GM18502 (cell line): ENCODE results near the gene CCDC154.
"Not testable (repeated sequence)": the region's sequence is repeated elsewhere in the genome, so short reads cannot be mapped to it uniquely, and the experiment has no call there.

Experiments
- ATAC-seq: cut with Tn5 transposase; IDR thresholded peaks from one replicate; pipeline ENCODE4 v1.9.1; 2021; ENCODE audit warnings: mild to moderate bottlenecking; ENCODE audit not compliant: unreplicated experiment, poor library complexity

The CCDC154 gene

DNA sequence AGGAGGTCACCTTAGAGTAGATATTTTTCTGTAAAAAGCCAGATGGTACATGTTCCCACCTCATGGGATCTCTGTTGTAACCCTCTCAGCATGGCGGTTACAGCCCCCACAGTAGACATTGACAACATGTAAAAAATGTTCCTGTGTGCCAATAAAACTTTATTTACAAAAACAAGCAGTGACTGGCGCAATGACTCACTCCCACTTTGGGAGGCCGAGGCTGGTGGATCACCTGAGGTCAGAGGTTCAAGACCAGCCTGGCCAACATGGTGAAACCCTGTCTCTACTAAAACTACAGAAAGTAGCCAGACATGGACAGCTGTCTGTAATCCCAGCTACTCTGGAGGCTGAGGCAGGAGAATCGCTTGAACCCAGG lies 4.7 kb downstream of the CCDC154 start:
- not testable (repeated sequence) for ATAC-seq

DNA sequence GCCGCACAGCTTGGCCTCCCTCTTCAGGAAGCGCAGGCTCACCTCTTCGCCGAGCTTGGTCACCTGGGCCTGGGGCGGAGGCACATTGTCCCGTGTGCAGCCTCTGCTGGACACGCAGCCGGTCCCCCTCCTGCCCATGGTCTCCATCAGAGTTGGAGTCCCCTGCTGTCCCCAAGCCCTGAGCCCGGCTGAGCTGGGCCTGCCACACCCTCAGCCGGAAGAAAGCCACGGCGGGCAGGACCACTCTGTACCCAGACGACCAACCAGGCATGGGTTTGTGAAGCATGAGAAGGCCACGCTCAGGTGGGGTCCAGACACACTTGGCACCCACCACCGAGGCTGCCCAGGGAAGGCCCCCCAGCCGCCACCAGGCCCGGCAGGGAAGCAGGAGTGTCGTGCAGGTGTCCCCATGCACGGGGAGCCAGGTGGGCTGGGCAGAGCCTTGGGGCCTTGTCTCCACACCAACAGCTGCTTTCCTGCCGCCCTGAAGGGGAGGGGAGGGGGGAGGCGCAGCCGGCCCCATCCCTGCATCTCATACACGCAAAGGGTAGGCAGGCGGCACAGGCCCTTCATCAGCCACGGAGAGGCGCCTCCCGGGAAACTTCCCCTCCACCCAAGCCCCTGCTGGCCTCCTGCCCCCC lies 5.2 kb downstream of the CCDC154 start:
- ATAC-seq, result no peak

DNA sequence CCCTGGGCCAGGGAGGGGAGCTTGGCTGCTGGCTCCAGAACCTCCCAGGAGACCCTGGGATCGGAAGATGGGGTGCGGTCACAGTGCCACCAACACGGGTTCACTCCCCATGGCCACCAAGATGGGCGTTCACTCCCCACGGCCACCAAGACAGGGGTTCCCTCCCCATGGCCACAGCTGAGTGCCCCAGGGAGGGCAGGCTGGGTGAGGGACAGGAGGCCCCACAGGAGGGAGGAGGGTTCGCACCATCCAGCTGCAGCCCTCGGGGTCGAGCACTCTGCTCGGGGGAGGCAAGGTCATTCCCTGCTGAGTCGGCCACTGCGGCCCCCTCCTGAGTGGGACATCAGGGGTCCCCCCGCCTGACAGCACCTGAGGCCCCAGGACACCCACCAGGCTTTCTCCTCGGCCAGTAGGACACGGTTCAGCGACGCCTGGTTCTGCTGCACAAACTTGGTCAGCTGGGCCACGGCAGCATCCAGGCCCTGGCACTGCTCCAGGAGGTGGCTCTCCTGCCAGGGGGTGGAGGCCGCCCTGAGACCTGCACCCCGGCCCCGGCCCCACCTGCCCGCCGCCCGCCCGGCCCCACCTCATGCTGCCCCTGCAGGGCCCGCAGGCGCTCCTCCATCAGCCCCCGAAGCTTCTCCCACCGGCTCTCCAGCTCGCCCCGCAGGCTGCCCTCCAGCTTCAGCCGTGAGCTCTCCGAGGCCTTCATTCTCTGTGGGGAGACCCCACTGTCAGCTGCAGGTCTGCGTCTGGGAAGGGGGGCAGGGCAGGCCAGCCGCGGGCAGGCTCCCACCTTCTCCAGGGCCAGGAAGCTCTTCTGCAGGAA lies 5.9 kb downstream of the CCDC154 start:
- no peak for ATAC-seq

DNA sequence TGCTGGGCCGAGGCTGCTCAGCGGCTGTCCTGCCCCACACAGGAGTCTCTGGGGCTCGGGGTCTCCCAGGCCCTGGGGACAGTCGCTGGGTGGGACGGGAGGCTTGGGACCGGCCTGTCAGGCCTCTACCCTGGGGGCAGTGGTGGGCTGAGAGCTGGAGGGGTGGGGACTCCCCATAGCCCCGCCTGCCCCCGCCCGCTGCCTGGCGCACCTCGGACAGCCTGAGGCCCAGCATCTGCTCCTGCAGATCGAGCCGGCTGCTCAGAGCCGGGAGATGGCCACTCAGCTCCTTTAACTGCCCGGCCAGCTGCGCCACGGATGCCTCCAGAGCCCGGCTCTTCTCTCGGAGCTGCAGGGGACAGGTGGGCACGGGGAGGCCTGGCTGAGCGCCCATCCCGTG lies 6.8 kb downstream of the CCDC154 start:
- ATAC-seq, result no peak

DNA sequence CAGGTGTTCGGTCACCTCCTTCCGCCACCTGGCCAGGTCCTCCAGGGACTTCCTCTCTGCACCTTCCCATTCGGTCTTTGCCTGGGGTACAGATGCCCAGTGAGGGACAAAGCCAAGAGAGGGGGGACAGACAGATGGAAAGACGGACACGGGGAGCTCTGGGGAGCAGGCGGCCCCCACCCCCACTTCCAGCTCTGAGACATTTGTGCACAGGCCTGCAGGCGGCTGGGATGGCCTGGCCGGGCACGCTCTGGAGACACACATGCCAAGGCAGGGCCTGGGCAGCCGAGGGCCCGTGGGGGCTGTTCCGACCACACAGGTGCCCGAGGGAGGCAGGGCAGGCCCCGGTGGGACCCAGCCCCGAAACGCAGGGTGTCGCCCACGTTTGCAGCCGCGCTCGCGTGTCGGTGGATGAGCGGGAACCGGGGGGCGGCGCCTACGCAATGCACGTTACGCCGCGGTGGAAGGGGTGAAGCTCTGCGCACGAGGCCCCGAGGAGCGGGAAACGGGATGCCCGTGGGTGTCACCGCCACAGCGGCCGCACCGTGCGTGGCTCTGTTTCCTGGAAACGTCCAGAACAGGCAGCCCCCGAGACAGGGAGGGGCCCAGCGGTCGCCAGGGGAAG lies 7.5 kb downstream of the CCDC154 start:
- ATAC-seq, result no peak

DNA sequence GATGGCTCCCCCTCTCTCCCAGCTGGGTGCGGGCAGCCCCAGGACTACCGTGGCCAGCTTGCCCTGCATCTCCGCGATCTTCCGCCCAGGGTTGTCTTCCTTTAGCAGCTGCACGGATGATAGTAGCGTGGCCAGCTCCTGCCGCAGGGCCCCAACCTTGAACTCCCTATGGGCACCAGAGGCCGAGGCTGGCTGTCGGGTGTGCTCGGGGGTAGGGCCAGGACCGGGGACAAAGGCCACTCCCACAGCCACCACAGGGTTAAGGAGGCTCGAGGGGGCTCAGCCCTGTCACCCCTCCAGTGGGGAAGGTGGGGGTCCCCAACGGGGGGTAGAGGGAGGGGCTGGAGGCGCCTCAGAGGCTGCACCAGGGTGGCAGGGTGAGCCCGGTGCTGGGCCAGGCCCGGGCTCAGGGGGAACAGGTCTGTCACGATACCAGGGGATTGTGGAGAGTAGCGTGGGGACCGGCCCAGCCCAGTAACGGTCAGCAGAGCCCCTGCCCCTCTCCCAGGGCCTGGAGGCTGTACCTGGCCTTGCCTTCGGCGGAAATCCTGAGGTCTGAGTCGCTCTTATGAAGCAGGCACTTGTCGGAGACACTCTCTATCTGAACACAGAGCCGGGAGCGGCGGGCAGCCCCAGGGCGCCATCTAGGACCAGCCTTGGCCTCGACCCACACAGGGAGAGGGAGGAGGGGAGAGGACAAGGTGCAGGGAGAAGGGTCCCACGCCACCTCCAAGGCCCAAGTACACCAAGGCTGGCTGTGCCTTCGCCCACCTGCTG lies 8.2 kb downstream of the CCDC154 start:
- no peak for ATAC-seq

DNA sequence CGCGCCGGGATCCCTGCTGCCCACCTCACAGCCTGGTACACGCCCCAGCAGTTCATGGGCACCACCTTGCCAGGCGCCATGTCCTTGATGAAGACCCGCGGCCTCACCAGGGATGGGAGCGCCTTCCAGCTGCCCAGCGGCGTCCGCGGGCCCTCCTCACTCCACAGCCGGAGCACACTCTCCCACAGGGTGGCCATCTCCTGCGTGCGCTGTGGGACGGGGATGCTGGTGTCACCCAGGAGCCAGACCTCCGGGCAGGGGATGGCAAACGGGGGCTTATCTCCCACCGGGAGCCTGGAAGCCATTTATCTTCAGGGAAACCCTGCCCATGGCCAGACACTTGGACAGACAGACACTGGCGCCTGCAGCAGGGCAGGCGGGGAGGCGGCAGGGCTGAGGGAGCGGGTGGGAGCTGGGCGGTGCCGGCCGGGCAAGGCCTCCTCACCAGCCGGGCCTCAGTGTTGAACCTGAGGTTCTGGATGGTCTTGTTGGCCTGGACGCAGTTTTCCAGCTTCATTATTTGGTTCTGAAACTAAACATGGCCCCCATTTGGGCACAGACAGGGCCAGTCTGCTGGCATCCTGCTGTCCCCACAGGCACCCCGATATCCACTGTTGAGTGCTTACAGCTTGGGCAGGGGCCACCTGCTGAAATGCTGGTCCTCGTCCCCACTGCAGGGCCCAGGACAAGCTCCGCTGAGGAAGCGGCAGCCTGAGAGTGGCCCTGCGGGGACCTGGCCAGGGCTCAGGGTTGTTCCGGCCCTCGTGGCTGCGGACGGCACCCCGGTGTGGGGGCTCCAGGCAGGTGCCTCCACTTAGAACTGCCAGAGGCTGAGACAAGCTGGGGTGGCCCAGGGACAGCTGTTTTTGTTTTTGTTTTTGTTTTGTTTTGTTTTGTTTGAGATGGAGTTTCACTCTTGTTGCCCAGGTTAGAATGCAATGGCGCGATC lies 9.4 kb downstream of the CCDC154 start:
- no peak for ATAC-seq

DNA sequence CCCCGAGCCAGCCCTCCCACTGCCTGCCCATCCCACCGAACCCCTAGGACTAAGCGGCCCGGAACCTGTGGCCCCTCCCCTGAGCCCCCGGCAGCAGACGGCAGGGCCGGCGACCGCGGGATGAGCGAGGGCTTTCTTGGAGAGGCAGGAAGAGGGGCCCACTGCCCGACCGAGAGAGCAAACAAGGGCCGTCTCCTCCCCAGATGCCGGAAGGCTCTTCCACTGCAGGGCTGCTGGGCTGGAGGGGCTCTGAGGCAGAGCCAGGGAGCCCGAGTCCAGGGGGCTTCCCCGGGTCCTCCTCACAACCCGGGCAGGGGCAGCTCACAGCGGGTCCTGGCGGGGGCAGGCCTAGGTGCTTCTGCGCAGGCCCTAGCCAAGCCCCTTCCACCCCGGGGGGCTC lies 10.6 kb downstream of the CCDC154 start:
- no peak for ATAC-seq

DNA sequence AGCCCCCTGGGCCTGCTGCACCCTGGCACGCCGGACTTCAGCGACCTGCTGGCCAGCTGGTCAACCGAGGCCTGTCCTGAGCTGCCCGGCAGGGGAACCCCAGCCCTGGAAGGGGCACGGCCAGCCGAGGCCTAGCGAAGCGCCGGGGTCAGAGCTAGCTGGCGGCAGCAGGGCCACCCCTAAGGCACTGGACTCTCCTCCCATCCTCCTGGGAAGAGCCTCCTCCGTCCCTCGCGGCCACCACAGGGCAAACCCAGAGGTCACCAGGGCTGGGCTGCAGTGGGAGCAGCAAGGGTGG lies 11.1 kb downstream of the CCDC154 start:
- ATAC-seq, result no peak

DNA sequence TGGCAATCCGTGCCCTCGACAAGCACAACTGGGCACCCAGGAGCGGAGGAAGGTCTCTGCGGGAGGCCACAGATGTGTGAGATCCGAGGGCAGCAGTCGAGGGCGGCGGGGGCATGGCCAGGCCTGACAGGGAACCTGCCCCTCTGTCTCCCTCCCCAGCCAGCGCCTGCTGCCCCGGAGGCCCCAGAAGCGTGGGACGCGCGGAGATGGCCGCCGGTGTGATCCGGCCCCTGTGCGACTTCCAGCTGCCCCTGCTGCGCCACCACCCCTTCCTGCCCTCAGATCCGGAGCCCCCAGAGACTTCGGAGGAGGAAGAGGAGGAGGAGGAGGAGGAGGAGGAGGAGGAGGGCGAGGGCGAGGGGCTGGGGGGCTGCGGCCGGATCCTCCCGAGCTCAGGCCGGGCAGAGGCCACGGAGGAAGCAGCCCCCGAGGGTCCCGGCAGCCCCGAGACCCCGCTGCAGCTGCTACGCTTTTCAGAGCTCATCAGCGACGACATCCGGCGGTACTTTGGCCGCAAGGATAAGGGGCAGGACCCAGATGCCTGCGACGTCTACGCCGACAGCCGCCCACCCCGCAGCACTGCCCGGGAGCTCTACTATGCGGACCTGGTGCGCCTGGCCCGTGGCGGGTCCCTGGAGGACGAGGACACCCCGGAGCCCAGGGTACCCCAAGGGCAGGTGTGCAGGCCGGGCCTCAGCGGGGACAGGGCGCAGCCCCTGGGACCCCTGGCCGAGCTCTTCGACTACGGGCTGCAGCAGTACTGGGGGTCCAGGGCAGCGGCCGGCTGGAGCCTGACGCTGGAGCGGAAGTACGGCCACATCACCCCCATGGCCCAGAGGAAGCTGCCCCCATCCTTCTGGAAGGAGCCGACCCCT lies 11.7 kb downstream of the CCDC154 start:
- ATAC-seq, result no peak

DNA sequence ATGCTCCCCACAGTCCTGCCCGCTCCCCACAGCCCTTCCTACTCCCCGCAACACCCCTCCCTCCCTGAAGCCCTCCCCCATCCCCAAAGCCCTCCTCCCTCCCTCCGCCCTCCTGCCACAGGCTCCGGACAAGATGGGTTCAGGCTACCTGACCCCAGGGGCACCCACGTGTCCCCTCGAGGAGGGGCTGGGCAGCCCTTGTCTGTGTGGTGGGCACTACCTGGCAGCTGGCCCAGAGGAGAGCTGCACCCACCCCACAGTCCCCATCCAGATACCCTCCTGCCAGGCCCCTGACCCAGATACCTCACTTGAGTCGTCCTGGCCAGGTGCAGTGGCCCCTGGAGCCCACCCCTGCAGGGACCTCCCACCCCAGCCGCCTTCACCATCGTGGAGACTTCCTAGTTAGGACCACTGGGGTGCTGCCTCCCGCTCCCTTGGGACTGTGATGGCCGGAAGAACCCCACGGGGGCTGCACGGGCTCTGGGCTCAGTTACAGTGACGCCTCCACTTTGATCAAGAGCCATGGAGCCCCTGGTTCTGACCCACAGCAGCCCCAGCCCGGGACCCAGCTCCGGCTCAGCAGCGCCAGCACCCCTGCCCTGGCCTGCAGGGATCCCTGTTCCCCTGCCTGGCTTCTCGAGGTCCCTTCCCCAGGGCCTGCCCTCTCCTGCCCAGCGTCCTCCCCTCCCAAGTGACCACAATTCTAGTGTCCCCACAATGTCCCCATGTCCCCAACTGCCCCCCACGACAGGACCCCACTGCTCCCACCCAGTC lies 12.7 kb downstream of the CCDC154 start:
- no peak for ATAC-seq

DNA sequence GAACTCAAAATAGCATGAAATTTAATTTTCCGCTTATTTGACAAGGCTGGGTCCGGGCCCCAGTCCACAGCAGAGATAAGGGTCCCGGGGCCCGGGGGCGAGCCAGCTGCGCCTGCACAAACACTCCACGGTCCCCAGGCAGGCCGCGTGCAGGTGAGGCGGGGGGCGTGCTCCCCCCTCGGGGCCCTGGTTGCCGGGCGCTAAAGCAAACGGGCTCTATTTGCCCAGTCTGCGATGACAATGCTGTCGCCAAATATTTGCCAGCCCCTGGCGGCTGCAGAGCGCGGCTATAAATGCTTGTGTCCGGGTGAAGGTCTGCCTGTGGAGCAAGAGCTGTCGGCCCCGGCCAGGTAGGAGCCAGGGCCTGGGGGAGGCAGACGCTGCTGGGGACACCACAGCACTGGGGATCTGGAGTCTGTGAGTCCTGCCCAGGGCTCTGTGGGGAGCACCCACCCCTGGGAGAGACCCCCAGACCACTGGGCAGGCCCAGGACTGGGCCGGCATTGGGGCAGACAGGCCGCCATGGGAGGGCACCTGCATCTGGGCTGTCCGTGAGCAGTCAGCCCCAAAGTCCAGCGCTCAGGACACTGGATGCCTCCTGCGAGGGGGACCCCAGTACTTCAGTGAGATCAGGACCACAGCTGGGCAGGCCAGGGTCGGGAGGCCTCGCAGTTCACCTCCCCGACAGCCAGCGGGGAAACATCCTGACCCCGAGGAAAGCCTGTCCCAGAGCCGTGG lies 13.4 kb downstream of the CCDC154 start, which contains the start of gene PERCC1:
Gene PERCC1 (plus strand): TSS at position 320 of the 738 bp plus-strand sequence. CDS start 1,516 bp downstream, outside the sequence.
- no peak for ATAC-seq

DNA sequence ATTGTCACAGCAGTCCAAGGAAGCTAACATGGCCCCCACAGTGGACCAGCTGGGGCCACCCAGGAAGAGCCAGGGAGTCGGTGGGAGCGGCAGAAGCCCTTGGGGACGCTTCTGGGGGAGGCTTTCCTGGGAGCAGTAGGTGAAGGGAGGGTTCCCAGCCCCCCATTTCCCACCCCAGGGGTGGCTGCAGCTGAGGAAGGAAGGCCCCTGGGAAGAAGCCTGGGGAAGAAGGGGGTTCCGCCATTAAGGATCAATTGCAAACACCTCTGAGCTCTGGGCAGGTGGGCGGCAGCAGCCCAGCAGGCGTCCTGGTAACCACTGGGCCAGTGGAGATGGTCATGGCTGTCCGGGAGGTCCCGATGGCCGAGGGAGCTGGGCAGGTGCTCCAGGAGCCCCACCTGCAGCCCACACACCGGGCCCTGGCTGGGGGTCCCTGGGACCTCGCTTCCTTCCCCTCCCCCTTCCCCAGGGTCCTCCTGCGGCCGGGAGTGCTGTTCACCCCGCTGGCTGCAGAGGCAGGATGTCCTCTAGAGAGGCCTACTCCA lies 14.1 kb downstream of the CCDC154 start:
- ATAC-seq, result no peak

DNA sequence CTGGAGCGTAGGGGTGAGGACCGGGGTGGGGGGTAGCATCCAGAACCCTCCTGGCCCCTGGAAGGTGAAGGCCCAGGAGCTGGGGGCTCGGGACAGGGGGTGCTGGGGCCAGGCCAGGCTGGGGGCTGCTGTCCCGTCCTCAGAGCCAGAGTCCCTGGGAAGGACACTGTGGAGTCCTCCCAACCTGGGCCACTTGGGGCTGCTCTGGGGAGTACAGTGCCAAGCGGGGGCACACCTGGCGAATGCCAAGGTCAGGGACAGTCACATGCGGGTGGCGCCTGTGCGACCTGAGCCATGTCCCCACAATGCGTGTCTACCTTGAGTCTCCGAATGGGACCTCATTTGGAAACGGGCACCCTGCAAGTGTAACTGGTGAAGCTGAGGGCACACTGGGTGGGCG lies 14.7 kb downstream of the CCDC154 start:
- ATAC-seq, result no peak

DNA sequence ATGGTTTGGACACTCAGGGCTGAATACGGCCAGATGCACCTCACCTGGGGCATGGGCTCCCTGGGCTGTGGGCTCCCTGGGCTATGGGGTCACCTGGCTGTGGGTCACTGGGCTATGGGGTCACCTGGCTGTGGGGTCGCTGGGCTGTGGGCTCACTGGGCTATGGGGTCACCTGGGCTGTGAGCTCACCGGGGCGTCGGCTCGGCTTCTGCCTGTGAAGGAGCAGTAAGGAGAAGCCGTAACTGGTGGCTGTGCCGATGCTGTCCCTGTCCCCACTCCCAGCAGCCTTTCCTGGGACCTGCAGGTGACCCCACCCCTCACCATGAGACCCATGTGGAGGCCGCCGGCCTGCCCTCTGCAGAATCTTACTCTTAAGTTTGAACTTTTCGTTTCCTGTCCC lies 15.3 kb downstream of the CCDC154 start:
- ATAC-seq, result no peak

DNA sequence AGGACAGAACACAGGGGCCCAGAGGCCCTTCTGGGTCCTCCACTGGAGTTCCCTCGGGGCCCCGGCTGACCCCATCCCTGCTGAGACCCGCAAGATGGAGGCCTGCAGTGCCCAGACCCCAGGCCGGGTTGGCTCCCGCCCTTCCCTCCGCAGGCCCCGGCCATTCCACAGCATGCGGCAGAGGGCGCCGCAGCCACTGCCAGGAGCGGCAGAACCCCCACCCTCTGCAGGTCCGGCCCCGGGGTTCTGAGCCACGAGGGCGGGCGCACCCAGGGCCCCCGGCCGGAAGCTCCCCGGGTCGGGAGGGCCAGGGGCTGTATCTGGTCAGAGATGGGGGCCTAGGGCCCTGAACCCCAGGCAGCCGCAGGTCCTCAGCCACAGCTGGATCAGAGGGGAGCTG lies 15.8 kb downstream of the CCDC154 start:
- no peak for ATAC-seq
